Osteocyte (in vitro differentiated cells): Measurements from ENCODE around the gene COLQ. TPM values are rescaled to one million over a fixed set of nuclear protein-coding genes. Genes with fewer than 3 reads are reported as not detected.

Source experiments
- DNase-seq: peaks from one replicate; pipeline ENCODE4 v3.0.0; 2021; ENCODE audit warnings: mixed read lengths; ENCODE audit not compliant: unreplicated experiment; ENCODE audit errors: extremely low spot score
- H3K27ac Mint-ChIP-seq: one replicate; pipeline ENCODE4 v1.8.0; 2021; ENCODE audit warnings: mild to moderate bottlenecking, mixed read lengths; ENCODE audit not compliant: unreplicated experiment
- H3K27me3 Mint-ChIP-seq: one replicate; pipeline ENCODE4 v1.8.0; 2021; ENCODE audit warnings: mixed read lengths; ENCODE audit not compliant: unreplicated experiment
- H3K36me3 Mint-ChIP-seq: one replicate; pipeline ENCODE4 v1.8.0; 2021; ENCODE audit warnings: mixed read lengths; ENCODE audit not compliant: unreplicated experiment
- H3K4me1 Mint-ChIP-seq: one replicate; pipeline ENCODE4 v1.8.0; 2021; ENCODE audit warnings: mixed read lengths; ENCODE audit not compliant: unreplicated experiment
- H3K4me3 Mint-ChIP-seq: one replicate; pipeline ENCODE4 v1.8.0; 2021; ENCODE audit warnings: mild to moderate bottlenecking, moderate library complexity, mixed read lengths; ENCODE audit not compliant: unreplicated experiment
- H3K9me3 Mint-ChIP-seq: one replicate; pipeline ENCODE4 v1.8.0; 2021; ENCODE audit warnings: mixed read lengths; ENCODE audit not compliant: unreplicated experiment
- total RNA-seq: library from RNA; stranded (reverse); gene quantifications from 2 replicates; pipeline ENCODE4 v1.2.1, GENCODE V29; 2021
- TF ChIP-seq, protein P1 (sequence below): fragments of 200-600 bp; sonication (generic); IDR thresholded peaks from 2 replicates; pipeline ENCODE4 v1.5.0; 2021; ENCODE audit warnings: antibody characterized with exemption, mild to moderate bottlenecking, moderate library complexity

COLQ gene
- total RNA-seq, 1 donor from 2014 or later, result 2.6 TPM

DNA sequence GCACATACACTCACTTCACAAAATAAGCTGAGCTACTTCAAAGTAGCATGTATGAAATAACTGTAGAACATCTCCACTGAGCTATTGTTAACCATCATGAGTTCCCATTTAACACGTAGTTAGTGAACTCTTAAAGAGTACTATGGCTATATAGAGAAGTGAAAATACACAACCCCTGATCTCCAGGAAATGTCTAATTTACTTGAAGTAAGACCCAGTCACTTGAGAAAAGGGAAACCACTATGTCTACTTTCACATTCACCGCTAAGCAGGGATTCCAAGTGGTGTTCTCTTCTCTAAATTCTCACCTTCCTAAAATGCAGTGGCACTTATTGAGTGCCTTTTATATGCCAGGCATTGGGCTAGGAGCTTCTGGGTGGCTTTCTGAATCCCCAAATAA, 35.0 kb upstream of the COLQ start:
- H3K36me3 Mint-ChIP-seq, result peaks cover 9% of the 10 kb centered on the region
- no peaks in the 10 kb centered on the region for H3K27me3 Mint-ChIP-seq
- H3K4me3 Mint-ChIP-seq, result no peak overlapping the region
- no peak for DNase-seq
- peaks cover 3% of the 10 kb centered on the region for H3K4me1 Mint-ChIP-seq
- TF ChIP-seq, protein P1, sequence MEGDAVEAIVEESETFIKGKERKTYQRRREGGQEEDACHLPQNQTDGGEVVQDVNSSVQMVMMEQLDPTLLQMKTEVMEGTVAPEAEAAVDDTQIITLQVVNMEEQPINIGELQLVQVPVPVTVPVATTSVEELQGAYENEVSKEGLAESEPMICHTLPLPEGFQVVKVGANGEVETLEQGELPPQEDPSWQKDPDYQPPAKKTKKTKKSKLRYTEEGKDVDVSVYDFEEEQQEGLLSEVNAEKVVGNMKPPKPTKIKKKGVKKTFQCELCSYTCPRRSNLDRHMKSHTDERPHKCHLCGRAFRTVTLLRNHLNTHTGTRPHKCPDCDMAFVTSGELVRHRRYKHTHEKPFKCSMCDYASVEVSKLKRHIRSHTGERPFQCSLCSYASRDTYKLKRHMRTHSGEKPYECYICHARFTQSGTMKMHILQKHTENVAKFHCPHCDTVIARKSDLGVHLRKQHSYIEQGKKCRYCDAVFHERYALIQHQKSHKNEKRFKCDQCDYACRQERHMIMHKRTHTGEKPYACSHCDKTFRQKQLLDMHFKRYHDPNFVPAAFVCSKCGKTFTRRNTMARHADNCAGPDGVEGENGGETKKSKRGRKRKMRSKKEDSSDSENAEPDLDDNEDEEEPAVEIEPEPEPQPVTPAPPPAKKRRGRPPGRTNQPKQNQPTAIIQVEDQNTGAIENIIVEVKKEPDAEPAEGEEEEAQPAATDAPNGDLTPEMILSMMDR, result no peak
- no peak overlapping the region for H3K27ac Mint-ChIP-seq
- no peaks in the 10 kb centered on the region for H3K9me3 Mint-ChIP-seq

DNA sequence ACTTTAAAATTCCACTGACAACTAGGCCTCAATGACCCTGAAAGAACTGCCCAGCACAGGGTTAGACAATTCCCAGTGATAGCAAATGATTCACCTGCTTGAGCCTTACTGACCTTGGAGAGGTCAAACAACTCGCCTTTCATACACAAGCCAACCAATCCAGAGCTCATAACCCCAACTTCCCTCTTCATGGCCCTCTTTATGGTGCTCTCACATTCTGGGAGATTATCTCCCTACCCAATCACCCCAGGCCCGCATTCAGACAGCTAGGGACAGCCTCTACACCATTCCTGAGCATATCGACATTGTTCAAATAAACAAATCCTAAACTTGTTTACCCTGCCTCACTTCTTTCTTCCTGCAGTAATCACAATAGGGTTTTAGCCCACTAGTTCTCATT, 32.2 kb upstream of the COLQ start:
- no peak overlapping the region for H3K4me3 Mint-ChIP-seq
- no peak for DNase-seq
- H3K27ac Mint-ChIP-seq, result no peak overlapping the region
- peaks cover 12% of the 10 kb centered on the region for H3K36me3 Mint-ChIP-seq
- H3K4me1 Mint-ChIP-seq, result peaks cover 3% of the 10 kb centered on the region
- no peaks in the 10 kb centered on the region for H3K27me3 Mint-ChIP-seq
- TF ChIP-seq, protein P1, result no peak
- no peaks in the 10 kb centered on the region for H3K9me3 Mint-ChIP-seq

- H3K4me3 Mint-ChIP-seq, result no peak overlapping the region
- TF ChIP-seq, protein P1, result no peak
- no peak overlapping the region for H3K27ac Mint-ChIP-seq
- H3K27me3 Mint-ChIP-seq, result no peaks in the 10 kb centered on the region
- peaks cover 5% of the 10 kb centered on the region for H3K9me3 Mint-ChIP-seq
- no peak for DNase-seq
- no peaks in the 10 kb centered on the region for H3K4me1 Mint-ChIP-seq
- H3K36me3 Mint-ChIP-seq, result peaks cover 17% of the 10 kb centered on the region
Observed at GRCh38 chr3:15551902-15552301, 30.4 kb upstream of the COLQ start.

GRCh38 chr3:15549846-15550245, 28.3 kb upstream of the COLQ start:
- TF ChIP-seq, protein P1, result no peak
- Mint-ChIP-seq H3K36me3 (peaks cover 17% of the 10 kb centered on the region), H3K4me3 (no peak overlapping the region), H3K9me3 (peaks cover 15% of the 10 kb centered on the region), H3K27me3 (no peaks in the 10 kb centered on the region), H3K27ac (no peak overlapping the region), H3K4me1 (no peaks in the 10 kb centered on the region)
- no peak for DNase-seq

DNA sequence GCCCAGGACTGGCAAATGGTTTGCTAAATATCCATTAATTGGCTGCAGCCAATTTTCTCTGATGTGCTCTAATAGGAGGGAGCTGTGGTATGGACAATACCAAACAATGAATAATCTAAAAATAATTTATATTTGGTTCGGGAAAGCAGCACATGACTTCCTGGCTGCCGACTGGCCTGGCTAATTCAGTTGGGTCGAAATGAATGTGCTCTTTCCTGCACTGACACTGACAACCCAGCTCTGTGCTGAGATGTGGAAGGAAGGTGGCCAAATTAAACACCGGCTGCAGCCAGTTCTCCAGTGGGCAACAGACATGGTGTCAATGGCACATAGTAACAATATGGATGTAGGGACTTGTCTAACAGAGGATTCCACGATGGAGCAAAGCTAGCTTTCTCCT, 21.1 kb upstream of the COLQ start:
- Mint-ChIP-seq H3K27me3 (no peaks in the 10 kb centered on the region), H3K4me1 (no peaks in the 10 kb centered on the region), H3K4me3 (no peak overlapping the region), H3K9me3 (peaks cover 15% of the 10 kb centered on the region), H3K36me3 (peaks cover 7% of the 10 kb centered on the region), H3K27ac (no peak overlapping the region)
- TF ChIP-seq, protein P1, result no peak
- no peak for DNase-seq
